ENCODE measurements around the gene DNAH7. TPM values are rescaled to one million over a fixed set of nuclear protein-coding genes. Genes with fewer than 3 reads are reported as not detected.

DNAH7 gene
- total and polyA plus RNA-seq, 2 of the 13 experiments (the other 11 are each of a cell fraction or from before 2014, with no cell fraction given), result 0.09 TPM; not detected in 1

DNA sequence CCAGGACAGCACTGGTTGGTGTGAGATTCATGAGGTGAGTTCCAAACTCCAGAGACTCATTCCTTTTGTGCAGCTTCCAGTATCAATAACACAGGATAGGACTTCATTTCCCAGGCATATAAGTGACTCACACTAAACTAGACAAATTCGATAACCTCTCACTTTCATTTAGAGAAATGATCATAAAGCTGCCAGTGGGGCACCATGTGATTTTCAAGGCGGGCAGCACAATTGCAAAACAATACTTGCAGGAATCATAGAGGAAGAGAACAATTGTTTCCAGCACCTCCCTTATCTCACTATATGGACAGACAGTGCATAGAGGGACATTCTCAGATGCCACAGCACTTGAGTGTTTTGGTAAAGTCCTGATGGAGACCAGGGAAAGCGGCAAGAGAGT lies 31.3 kb upstream of the DNAH7 start:
- 12% methylated on average over 3 of the region's 3 CpGs for WGBS (ENCODE audit: low lambda C conversion rate)
- FAIRE-seq, result no peak
- BruUV-seq (replicated peaks), result no TSS peak

GRCh38 chr2:196097864-196098660 lies 29.4 kb upstream of the DNAH7 start:
- Histone ChIP-seq H3K27ac (ENCODE audit: extremely low read length, insufficient read depth, low read length) (no peak overlapping the region), H3K4me3 (replicated peaks in 1 of 3; ENCODE audit: insufficient read depth in 1 of 3, low read depth in 2 of 3, low read length in 3 of 3) (no peak overlapping the region), H3K4me2 (ENCODE audit: low read depth, low read length) (no peak overlapping the region), H3K27me3 (ENCODE audit: control insufficient read depth in 1 of 2, insufficient read depth in 2 of 2, low read length in 2 of 2) (no peaks in the 10 kb centered on the region), H3K9ac (ENCODE audit: insufficient read depth, low read depth, low read length) (no peak overlapping the region), H3K79me2 (ENCODE audit: insufficient read depth, low read length) (no peaks in the 10 kb centered on the region), H3K9me3 (ENCODE audit: low read length) (no peaks in the 10 kb centered on the region), H3K36me3 (replicated peaks in 1 of 2; ENCODE audit: control insufficient read depth in 1 of 2, insufficient read depth in 2 of 2, low read length in 2 of 2) (no peaks in the 10 kb centered on the region), H2AFZ (ENCODE audit: low read length) (no peak overlapping the region), H3K4me1 (ENCODE audit: insufficient read depth, low read length) (no peaks in the 10 kb centered on the region), H4K20me1 (ENCODE audit: insufficient read depth, low read length) (no peaks in the 10 kb centered on the region)
- TF ChIP-seq ZNF788 (CRISPR knock-in tag; IDR thresholded peaks at IDR 0.05; ENCODE audit: borderline replicate concordance) (no peak), MAFK (conservative IDR thresholded peaks at IDR 0.05 in 1 of 2, IDR thresholded peaks at IDR 0.05 in 1 of 2; ENCODE audit: low read length in 2 of 2) (peak; percentile 63 to 81), MAFF (IDR thresholded peaks at IDR 0.05; ENCODE audit: low read depth, low read length) (peak; percentile 77), ZNF574 (CRISPR knock-in tag; IDR thresholded peaks at IDR 0.05) (no peak), DNMT3B (CRISPR knock-in tag; conservative IDR thresholded peaks at IDR 0.05) (no peak), TAF1 (CRISPR knock-in tag; IDR thresholded peaks at IDR 0.05) (no peak), ZNF761 (CRISPR knock-in tag; conservative IDR thresholded peaks at IDR 0.05) (no peak), NCOA5 (CRISPR knock-in tag; IDR thresholded peaks at IDR 0.05) (no peak), REST (IDR thresholded peaks at IDR 0.05; ENCODE audit: borderline replicate concordance in 1 of 2, low read depth in 1 of 2, low read length in 2 of 2) (no peak), BRD4 (CRISPR knock-in tag; IDR thresholded peaks at IDR 0.05) (no peak)
- no TSS peak for BruUV-seq (replicated peaks)
- ChIA-PET CTCF (ENCODE audit: low intra/inter-chr PET ratio, low total read pairs) (no interaction called here), POLR2A (no interaction called here)
- intact Hi-C loops (cut with micrococcal nuclease; ENCODE audit: unreplicated experiment), result no loop called here
- no peak for ATAC-seq
- 4% methylated on average over 6 of the region's 6 CpGs for WGBS (ENCODE audit: low lambda C conversion rate)
- in situ Hi-C loops (cut with HindIII; ENCODE audit: extremely low pct_ligation_motif_present, low pct_unique_long_range_greater_than_20kb), result no loop called here
- no peak for FAIRE-seq
- DNase-seq (ENCODE audit: low spot score), result no peak

More for the DNA sequence above, 31.3 kb upstream of the DNAH7 start:
- H3K4me1 ChIP-seq (ENCODE audit: insufficient read depth, low read length), result no peaks in the 10 kb centered on the region
- H3K4me2 ChIP-seq (ENCODE audit: low read depth, low read length), result no peak overlapping the region
- DNase-seq (ENCODE audit: low spot score), result no peak
- CTCF ChIA-PET (ENCODE audit: low intra/inter-chr PET ratio, low total read pairs), result no interaction called here
- no peaks in the 10 kb centered on the region for H3K9me3 ChIP-seq (ENCODE audit: low read length)
- no peak overlapping the region for H3K4me3 ChIP-seq (replicated peaks in 1 of 3; ENCODE audit: insufficient read depth in 1 of 3, low read depth in 2 of 3, low read length in 3 of 3)
- no peak overlapping the region for H2AFZ ChIP-seq (ENCODE audit: low read length)
- H3K27me3 ChIP-seq (ENCODE audit: control insufficient read depth in 1 of 2, insufficient read depth in 2 of 2, low read length in 2 of 2), result no peaks in the 10 kb centered on the region
- H3K9ac ChIP-seq (ENCODE audit: insufficient read depth, low read depth, low read length), result no peak overlapping the region
- in situ Hi-C loops (cut with HindIII; ENCODE audit: extremely low pct_ligation_motif_present, low pct_unique_long_range_greater_than_20kb) (no loop called here), intact Hi-C loops (cut with micrococcal nuclease; ENCODE audit: unreplicated experiment) (no loop called here)
- TF ChIP-seq SALL1 (CRISPR knock-in tag; IDR thresholded peaks at IDR 0.05) (no peak), ZNF652 (CRISPR knock-in tag; IDR thresholded peaks at IDR 0.05; ENCODE audit: borderline replicate concordance, low read depth) (no peak), ZNF160 (CRISPR knock-in tag; IDR thresholded peaks at IDR 0.05) (no peak)
- no peaks in the 10 kb centered on the region for H3K79me2 ChIP-seq (ENCODE audit: insufficient read depth, low read length)
- H3K27ac ChIP-seq (ENCODE audit: extremely low read length, insufficient read depth, low read length), result no peak overlapping the region
- H3K36me3 ChIP-seq (replicated peaks in 1 of 2; ENCODE audit: control insufficient read depth in 1 of 2, insufficient read depth in 2 of 2, low read length in 2 of 2), result no peaks in the 10 kb centered on the region
- no peak for ATAC-seq
- no peaks in the 10 kb centered on the region for H4K20me1 ChIP-seq (ENCODE audit: insufficient read depth, low read length)
- POLR2A ChIA-PET, result no interaction called here

Measured in HepG2 (cell line).